GM10248 (cell line): ENCODE data around the gene KIAA0513.

ENCODE experiments used
- CTCF ChIA-PET: fragments of 300-600 bp; sonication (Branson Sonifier 250); formaldehyde crosslinking; extraction: SDS; loops from one replicate; lab custom pipeline; 2021; ENCODE audit warnings: antibody characterized with exemption; lab: Yijun Ruan, JAX
- POLR2A ChIA-PET: fragments of 350-650 bp; sonication (Branson Sonifier 250); formaldehyde crosslinking; extraction: SDS; loops from one replicate; lab custom pipeline; 2020; ENCODE audit warnings: antibody characterized with exemption; lab: Yijun Ruan, JAX
- DNase-seq: peaks from one replicate; pipeline ENCODE4 v3.0.0; 2012; ENCODE audit errors: extremely low spot score
- CTCF ChIP-seq: IDR thresholded peaks from 2 replicates; pipeline ENCODE4 v1.5.1; 2012; ENCODE audit warnings: mild to moderate bottlenecking, low read depth; ENCODE audit errors: extremely low read depth, missing control alignments, control extremely low read depth

KIAA0513 gene

GRCh38 chr16:85025781-85026653 lies 1.6 kb upstream of the KIAA0513 start:
- ChIA-PET CTCF (interaction anchor here (0.7 to 2.5 kb wide), 5 partner anchors 9 to 61 kb away, joined by 3 to 21 read pairs (median 5); no protein-coding TSS in a partner anchor), POLR2A (no interaction called here)
- DNase-seq: no peak
- TF ChIP-seq CTCF: no peak

- TF ChIP-seq CTCF: no peak
- ChIA-PET POLR2A (no interaction called here), CTCF (interaction anchor here (0.7 to 2.5 kb wide), 10 partner anchors 9 to 64 kb away, joined by 3 to 21 read pairs (median 4); partner anchors contain the start of gene ZDHHC7)
- DNase-seq: no peak
These were observed 892 bp upstream of the KIAA0513 start for GRCh38 chr16:85026703-85027102.

GRCh38 chr16:85027958-85028684 lies 526 bp downstream of the KIAA0513 start:
- peak; percentile 33 for TF ChIP-seq CTCF
- DNase-seq: no peak
- ChIA-PET CTCF (interaction anchor here (0.8 to 2.5 kb wide), 7 partner anchors 12 to 274 kb away, joined by 3 to 21 read pairs (median 5); partner anchors contain the start of gene ZDHHC7), POLR2A (interaction anchor here (0.9 kb wide), 1 partner anchor 17 kb away, joined by 3 read pairs; the partner anchor contains the start of gene ZDHHC7)

GRCh38 chr16:85028685-85029407 lies 1.3 kb downstream of the KIAA0513 start:
- TF ChIP-seq CTCF: no peak
- ChIA-PET POLR2A (interaction anchor here (0.6 kb wide), 1 partner anchor 327 kb away, joined by 7 read pairs; no protein-coding TSS in a partner anchor), CTCF (interaction anchor here (1.1 to 2.5 kb wide), 3 partner anchors 37 to 274 kb away, joined by 3 to 21 read pairs (median 5); no protein-coding TSS in a partner anchor)
- peak; percentile 46 for DNase-seq

- POLR2A ChIA-PET: no interaction called here
- peak; percentile 73 for DNase-seq
- CTCF ChIA-PET: interaction anchor here (1.1 kb wide), 1 partner anchor 36 kb away, joined by 3 read pairs; no protein-coding TSS in a partner anchor
- TF ChIP-seq CTCF: no peak
These were observed 1.8 kb downstream of the KIAA0513 start for GRCh38 chr16:85029408-85029784.
